Measurements from ENCODE around the gene CNTNAP1. TPM values are rescaled to one million over a fixed set of nuclear protein-coding genes. Genes with fewer than 3 reads are reported as not detected.
A peak's percentile ranks its signal among the peaks of the same experiment; 100 is the strongest.

The CNTNAP1 gene
- total RNA-seq, 1 experiment from 2014 or later = 5.6 TPM

- no peak for DNase-seq (ENCODE audit: low spot score)
- ChIA-PET POLR2A (ENCODE audit: low non-redundant PET) (no interaction called here), CTCF (no interaction called here)
- BruUV-seq (replicated peaks) = no TSS peak
- H3K36me3 ChIP-seq (ENCODE audit: insufficient read depth, low read length, poor library complexity, severe bottlenecking) = no peaks in the 10 kb centered on the region
- H3K27ac ChIP-seq (ENCODE audit: low read depth, low read length, poor library complexity, severe bottlenecking) = no peak overlapping the region
- peak overlapping the region; percentile 77 for H3K4me3 ChIP-seq (ENCODE audit: low read depth, low read length, poor library complexity, severe bottlenecking)
- H3K4me1 ChIP-seq (ENCODE audit: insufficient read depth, low read length, poor library complexity, severe bottlenecking) = peaks cover 13% of the 10 kb centered on the region
- H3K9me3 ChIP-seq (ENCODE audit: low read depth, low read length, poor library complexity, severe bottlenecking) = no peaks in the 10 kb centered on the region
- TF ChIP-seq, protein P1, sequence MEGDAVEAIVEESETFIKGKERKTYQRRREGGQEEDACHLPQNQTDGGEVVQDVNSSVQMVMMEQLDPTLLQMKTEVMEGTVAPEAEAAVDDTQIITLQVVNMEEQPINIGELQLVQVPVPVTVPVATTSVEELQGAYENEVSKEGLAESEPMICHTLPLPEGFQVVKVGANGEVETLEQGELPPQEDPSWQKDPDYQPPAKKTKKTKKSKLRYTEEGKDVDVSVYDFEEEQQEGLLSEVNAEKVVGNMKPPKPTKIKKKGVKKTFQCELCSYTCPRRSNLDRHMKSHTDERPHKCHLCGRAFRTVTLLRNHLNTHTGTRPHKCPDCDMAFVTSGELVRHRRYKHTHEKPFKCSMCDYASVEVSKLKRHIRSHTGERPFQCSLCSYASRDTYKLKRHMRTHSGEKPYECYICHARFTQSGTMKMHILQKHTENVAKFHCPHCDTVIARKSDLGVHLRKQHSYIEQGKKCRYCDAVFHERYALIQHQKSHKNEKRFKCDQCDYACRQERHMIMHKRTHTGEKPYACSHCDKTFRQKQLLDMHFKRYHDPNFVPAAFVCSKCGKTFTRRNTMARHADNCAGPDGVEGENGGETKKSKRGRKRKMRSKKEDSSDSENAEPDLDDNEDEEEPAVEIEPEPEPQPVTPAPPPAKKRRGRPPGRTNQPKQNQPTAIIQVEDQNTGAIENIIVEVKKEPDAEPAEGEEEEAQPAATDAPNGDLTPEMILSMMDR (conservative IDR thresholded peaks at IDR 0.05; ENCODE audit: low read depth, low read length) = no peak
- no peak for TF ChIP-seq EZH2 (IDR thresholded peaks at IDR 0.05; ENCODE audit: borderline replicate concordance, low read depth, low read length, poor library complexity, severe bottlenecking)
- no peaks in the 10 kb centered on the region for H3K27me3 ChIP-seq (replicated peaks; ENCODE audit: insufficient read depth, low read depth, low read length, poor library complexity)
- intact Hi-C loops (cut with micrococcal nuclease; ENCODE audit: unreplicated experiment) = loop anchor here (5.0 kb wide), 1 partner anchor 98 kb away; the partner anchor contains the start of gene PSMC3IP
These were observed 6.9 kb upstream of the CNTNAP1 start for GRCh38 chr17:42675348-42675964.

GRCh38 chr17:42675965-42676423, 6.3 kb upstream of the CNTNAP1 start:
- Histone ChIP-seq H3K36me3 (ENCODE audit: insufficient read depth, low read length, poor library complexity, severe bottlenecking) (no peaks in the 10 kb centered on the region), H3K27ac (ENCODE audit: low read depth, low read length, poor library complexity, severe bottlenecking) (peak overlapping the region; percentile 74), H3K4me3 (ENCODE audit: low read depth, low read length, poor library complexity, severe bottlenecking) (peak overlapping the region; percentile 77), H3K9me3 (ENCODE audit: low read depth, low read length, poor library complexity, severe bottlenecking) (no peaks in the 10 kb centered on the region), H3K27me3 (replicated peaks; ENCODE audit: insufficient read depth, low read depth, low read length, poor library complexity) (no peaks in the 10 kb centered on the region), H3K4me1 (ENCODE audit: insufficient read depth, low read length, poor library complexity, severe bottlenecking) (peaks cover 13% of the 10 kb centered on the region)
- intact Hi-C loops (cut with micrococcal nuclease; ENCODE audit: unreplicated experiment) = loop anchor here (2.0 to 5.0 kb wide), 2 partner anchors 67 to 99 kb away; partner anchors contain the start of genes PSMC3IP, RETREG3 and TUBG1
- no peak for TF ChIP-seq EZH2 (IDR thresholded peaks at IDR 0.05; ENCODE audit: borderline replicate concordance, low read depth, low read length, poor library complexity, severe bottlenecking)
- TF ChIP-seq, protein P1 (conservative IDR thresholded peaks at IDR 0.05; ENCODE audit: low read depth, low read length) = no peak
- DNase-seq (ENCODE audit: low spot score) = peak; percentile 26
- no TSS peak for BruUV-seq (replicated peaks)
- CTCF ChIA-PET = no interaction called here
- POLR2A ChIA-PET (ENCODE audit: low non-redundant PET) = no interaction called here

DNA sequence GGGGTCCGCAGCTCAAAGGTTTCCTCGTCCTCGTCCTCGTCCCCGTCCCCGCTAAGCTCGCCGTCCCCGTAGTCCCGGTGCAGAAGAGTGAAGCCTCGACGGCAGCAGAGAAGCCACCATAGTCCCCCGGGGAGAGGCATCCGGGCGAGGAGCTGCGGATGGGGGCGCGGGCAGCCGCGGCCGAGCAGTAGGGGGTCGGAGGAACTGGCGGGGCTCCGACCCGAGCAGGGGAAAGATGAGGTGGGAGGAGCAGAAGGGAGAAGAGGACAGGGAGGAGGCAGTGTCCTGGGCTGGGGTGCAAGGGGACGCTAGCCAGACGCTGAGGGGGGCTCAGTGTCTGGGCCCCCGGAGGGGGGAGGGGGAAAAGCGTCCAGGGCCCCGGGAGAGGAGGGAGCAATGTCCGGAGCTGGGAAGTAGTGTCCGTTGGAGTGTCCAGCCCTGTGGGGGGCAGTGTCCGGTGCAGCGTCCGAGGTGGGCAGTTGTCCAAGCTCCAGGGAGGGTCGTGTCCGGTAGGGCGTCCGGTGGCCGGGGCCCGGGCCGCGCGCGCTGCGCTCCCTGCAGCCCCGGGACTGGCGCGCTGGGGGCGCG, 5.8 kb upstream of the CNTNAP1 start, which contains the start of gene PLEKHH3:
Gene PLEKHH3, minus strand, starts transcription at position 571 of the 588 bp plus-strand sequence. Its CDS starts 431 bp downstream, at position 140.
- no peaks in the 10 kb centered on the region for H3K9me3 ChIP-seq (ENCODE audit: low read depth, low read length, poor library complexity, severe bottlenecking)
- H3K27me3 ChIP-seq (replicated peaks; ENCODE audit: insufficient read depth, low read depth, low read length, poor library complexity) = no peaks in the 10 kb centered on the region
- intact Hi-C loops (cut with micrococcal nuclease; ENCODE audit: unreplicated experiment) = loop anchor here (2.0 to 5.0 kb wide), 2 partner anchors 68 to 99 kb away; partner anchors contain the start of genes PSMC3IP, RETREG3 and TUBG1
- peak within 1 kb of the TSS; percentile 88 for H3K27ac ChIP-seq (ENCODE audit: low read depth, low read length, poor library complexity, severe bottlenecking)
- no peaks in the 10 kb centered on the region for H3K36me3 ChIP-seq (ENCODE audit: insufficient read depth, low read length, poor library complexity, severe bottlenecking)
- peaks cover 16% of the 10 kb centered on the region for H3K4me1 ChIP-seq (ENCODE audit: insufficient read depth, low read length, poor library complexity, severe bottlenecking)
- no peak for TF ChIP-seq EZH2 (IDR thresholded peaks at IDR 0.05; ENCODE audit: borderline replicate concordance, low read depth, low read length, poor library complexity, severe bottlenecking)
- TF ChIP-seq, protein P1 (conservative IDR thresholded peaks at IDR 0.05; ENCODE audit: low read depth, low read length) = no peak
- ChIA-PET POLR2A (ENCODE audit: low non-redundant PET) (no interaction called here), CTCF (interaction anchor here (0.9 kb wide), 1 partner anchor 87 kb away, joined by 3 read pairs; no protein-coding TSS in a partner anchor)
- DNase-seq (ENCODE audit: low spot score) = peak; percentile 43
- BruUV-seq (replicated peaks) = no TSS peak
- H3K4me3 ChIP-seq (ENCODE audit: low read depth, low read length, poor library complexity, severe bottlenecking) = peak within 1 kb of the TSS; percentile 77

Measured in A673 (cell line).